ENCODE data around the gene ABCG2. TPM values are rescaled to one million over a fixed set of nuclear protein-coding genes. Genes with fewer than 3 reads are reported as not detected.

The ABCG2 gene
- total and polyA plus RNA-seq, 2 of the 8 experiments (the other 6 are each of a cell fraction or from before 2014, with no cell fraction given), result 2.4 to 4.6 TPM

- DNase-seq (ENCODE audit: low read depth in 1 of 2, low spot score in 2 of 2) (no peak), FAIRE-seq (no peak)
- H4K91ac ChIP-seq (replicated peaks; ENCODE audit: insufficient read length, low read length), result no peak overlapping the region
- H2BK120ac ChIP-seq (replicated peaks; ENCODE audit: low read depth, low read length), result no peak overlapping the region
- no peak overlapping the region for H3K4ac ChIP-seq (replicated peaks; ENCODE audit: insufficient read length, low read depth, low read length)
- H3K23me2 ChIP-seq (ENCODE audit: low read depth, low read length), result no peaks in the 10 kb centered on the region
- no peak overlapping the region for H2BK5ac ChIP-seq (ENCODE audit: low read depth, low read length)
- H2BK15ac ChIP-seq (ENCODE audit: low read length), result no peak overlapping the region
- H3K9me3 ChIP-seq (ENCODE audit: insufficient read depth in 2 of 2, low read depth in 1 of 2, low read length in 1 of 2), result no peaks in the 10 kb centered on the region
- no peak overlapping the region for H3K4me3 ChIP-seq (ENCODE audit: extremely low read depth in 1 of 4, insufficient read depth in 2 of 4, low read depth in 3 of 4, low read length in 4 of 4)
- H2BK12ac ChIP-seq (ENCODE audit: low read depth, low read length), result no peak overlapping the region
- no peak overlapping the region for H4K8ac ChIP-seq (ENCODE audit: extremely low read depth, insufficient read depth, low read length)
- H3K9ac ChIP-seq (replicated peaks in 1 of 4; ENCODE audit: extremely low read depth in 1 of 4, low read depth in 3 of 4, low read length in 3 of 4), result no peak overlapping the region
- no peaks in the 10 kb centered on the region for H4K20me1 ChIP-seq (replicated peaks in 1 of 2; ENCODE audit: control insufficient read depth in 1 of 2, insufficient read depth in 2 of 2, low read length in 2 of 2)
- H3K4me1 ChIP-seq (replicated peaks in 1 of 4; ENCODE audit: control insufficient read depth in 3 of 4, insufficient read depth in 4 of 4, low read length in 3 of 4), result peaks cover 0 to 2% (median 0%) of the 10 kb centered on the region in 4 experiments; a peak in 4 of 7 replicates
- ChIA-PET CTCF (ENCODE audit: partially characterized antibody) (interaction anchor here (1.1 to 1.5 kb wide), 3 partner anchors 23 to 103 kb away, joined by 3 to 5 read pairs (median 4); no protein-coding TSS in a partner anchor), POLR2A (ENCODE audit: partially characterized antibody) (interaction anchor here (0.8 kb wide), 1 partner anchor 12 kb away, joined by 3 read pairs; no protein-coding TSS in a partner anchor)
- H3K79me2 ChIP-seq (ENCODE audit: control insufficient read depth in 1 of 2, insufficient read depth in 2 of 2, low read length in 2 of 2), result no peaks in the 10 kb centered on the region
- H3K23ac ChIP-seq (ENCODE audit: insufficient read length), result no peak overlapping the region
- no peak overlapping the region for H3K14ac ChIP-seq (ENCODE audit: insufficient read length)
- no peak overlapping the region for H3K27ac ChIP-seq (ENCODE audit: low read depth, low read length)
- no peaks in the 10 kb centered on the region for H3K79me1 ChIP-seq (ENCODE audit: low read depth, low read length)
- H3K18ac ChIP-seq (ENCODE audit: extremely low read depth, low read length), result no peak overlapping the region
- H3K56ac ChIP-seq (replicated peaks; ENCODE audit: insufficient read length, low read depth, low read length), result no peak overlapping the region
- no peak overlapping the region for H2AK5ac ChIP-seq (ENCODE audit: low read depth, low read length)
- no peak overlapping the region for H2AFZ ChIP-seq (ENCODE audit: low read length)
- H3K36me3 ChIP-seq (ENCODE audit: control insufficient read depth in 2 of 4, insufficient read depth in 4 of 4, low read length in 3 of 4), result peaks cover 0 to 4% (median 0%) of the 10 kb centered on the region in 4 experiments; a peak in 1 of 8 replicates
- H2BK20ac ChIP-seq (ENCODE audit: low read length), result no peak overlapping the region
- H3K27me3 ChIP-seq (replicated peaks in 1 of 4; ENCODE audit: control insufficient read depth in 3 of 4, extremely low read depth in 1 of 4, insufficient read depth in 3 of 4, low read length in 3 of 4), result no peaks in the 10 kb centered on the region
- WGBS, 2 experiments (ENCODE audit: extremely low coverage in 1 of 2, insufficient coverage in 1 of 2, insufficient read length in 1 of 2, insufficient replicate concordance in 2 of 2, low coverage in 1 of 2, low lambda C conversion rate in 2 of 2, missing lambda C conversion rate in 1 of 2), result 88% methylated on average over 3 of the region's 3 CpGs; no CpG with 5 or more reads in 1 of the 2 experiments
- no peak overlapping the region for H4K5ac ChIP-seq (ENCODE audit: insufficient read length, low read depth, low read length)
- H3K4me2 ChIP-seq (ENCODE audit: insufficient read depth in 1 of 2, low read depth in 2 of 2, low read length in 2 of 2), result no peak overlapping the region
- TF ChIP-seq FOSL1 (IDR thresholded peaks at IDR 0.05; ENCODE audit: insufficient read depth, low read depth, low read length) (no peak), RXRA (IDR thresholded peaks at IDR 0.05; ENCODE audit: insufficient read depth, low read depth, low read length) (no peak), BCL11A (IDR thresholded peaks at IDR 0.05; ENCODE audit: low read depth in 2 of 2, low read length in 2 of 2) (no peak), YY1 (IDR thresholded peaks at IDR 0.05; ENCODE audit: low read depth, low read length) (no peak), NANOG (IDR thresholded peaks at IDR 0.05; ENCODE audit: insufficient read depth, low read depth, low read length, poor library complexity, severe bottlenecking) (no peak), CREB1 (IDR thresholded peaks at IDR 0.05) (no peak), RBBP5 (IDR thresholded peaks at IDR 0.05; ENCODE audit: borderline replicate concordance, low read depth, low read length) (no peak), NRF1 (IDR thresholded peaks at IDR 0.05; ENCODE audit: low read depth, low read length) (no peak), KDM5A (IDR thresholded peaks at IDR 0.05; ENCODE audit: low read length) (no peak), KDM4A (IDR thresholded peaks at IDR 0.05; ENCODE audit: low read depth, low read length, severe bottlenecking) (no peak), SUZ12 (IDR thresholded peaks at IDR 0.05; ENCODE audit: low read length) (no peak), E2F6 (IDR thresholded peaks at IDR 0.05) (no peak)
These were observed 22.2 kb downstream of the ABCG2 start for GRCh38 chr4:88136249-88136648.
